NCI-H345 treated with DMSO at 0.1 percent for 48 hours (cell line): ENCODE results near the gene IQSEC3.
"Not testable (repeated sequence)": the region's sequence is repeated elsewhere in the genome, so short reads cannot be mapped to it uniquely, and the experiment has no call there.

Experiments
- DNase-seq: peaks from one replicate; lab custom pipeline; 2025; ENCODE audit not compliant: unreplicated experiment; lab: John Stamatoyannopoulos, UW

Gene IQSEC3

DNA sequence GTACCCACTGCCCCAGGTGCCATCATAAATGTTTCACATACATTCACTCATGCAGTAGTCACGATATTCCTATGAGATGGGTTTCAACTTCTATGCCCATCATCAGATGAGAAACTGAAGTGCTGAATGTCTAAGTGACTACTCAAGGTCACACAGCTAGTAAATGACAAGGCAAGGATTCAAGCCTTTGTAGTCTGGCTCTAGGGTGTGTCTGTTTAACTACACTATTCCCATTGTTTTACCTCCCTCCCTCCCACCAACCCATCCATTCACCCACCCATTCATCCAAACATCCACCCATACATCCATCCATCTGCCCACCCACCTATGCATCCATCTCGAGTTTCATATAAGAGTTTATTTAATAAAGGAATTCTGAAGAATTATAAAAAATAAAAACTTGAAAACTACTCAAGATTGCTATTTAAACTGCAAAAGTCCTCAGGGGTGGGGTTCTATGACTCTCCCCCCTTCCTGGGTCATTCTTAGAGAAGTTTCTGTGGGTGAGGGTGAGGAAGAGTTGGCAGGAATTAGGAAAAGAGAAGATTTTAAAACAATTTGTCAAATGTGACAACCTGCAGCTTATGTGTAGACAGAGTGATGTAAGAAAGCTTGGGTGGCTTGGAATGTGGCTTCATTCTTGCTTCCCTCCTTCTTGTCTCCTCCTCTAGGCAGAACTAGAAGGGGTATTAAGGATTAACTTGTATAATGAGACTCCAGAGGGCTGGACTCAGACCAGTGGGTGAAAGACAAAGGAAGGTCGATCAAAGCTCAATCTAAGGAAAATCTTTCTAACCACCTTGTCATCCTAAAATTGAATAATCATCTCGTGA is 13.4 kb upstream of the IQSEC3 start:
- not testable (repeated sequence) for DNase-seq

DNA sequence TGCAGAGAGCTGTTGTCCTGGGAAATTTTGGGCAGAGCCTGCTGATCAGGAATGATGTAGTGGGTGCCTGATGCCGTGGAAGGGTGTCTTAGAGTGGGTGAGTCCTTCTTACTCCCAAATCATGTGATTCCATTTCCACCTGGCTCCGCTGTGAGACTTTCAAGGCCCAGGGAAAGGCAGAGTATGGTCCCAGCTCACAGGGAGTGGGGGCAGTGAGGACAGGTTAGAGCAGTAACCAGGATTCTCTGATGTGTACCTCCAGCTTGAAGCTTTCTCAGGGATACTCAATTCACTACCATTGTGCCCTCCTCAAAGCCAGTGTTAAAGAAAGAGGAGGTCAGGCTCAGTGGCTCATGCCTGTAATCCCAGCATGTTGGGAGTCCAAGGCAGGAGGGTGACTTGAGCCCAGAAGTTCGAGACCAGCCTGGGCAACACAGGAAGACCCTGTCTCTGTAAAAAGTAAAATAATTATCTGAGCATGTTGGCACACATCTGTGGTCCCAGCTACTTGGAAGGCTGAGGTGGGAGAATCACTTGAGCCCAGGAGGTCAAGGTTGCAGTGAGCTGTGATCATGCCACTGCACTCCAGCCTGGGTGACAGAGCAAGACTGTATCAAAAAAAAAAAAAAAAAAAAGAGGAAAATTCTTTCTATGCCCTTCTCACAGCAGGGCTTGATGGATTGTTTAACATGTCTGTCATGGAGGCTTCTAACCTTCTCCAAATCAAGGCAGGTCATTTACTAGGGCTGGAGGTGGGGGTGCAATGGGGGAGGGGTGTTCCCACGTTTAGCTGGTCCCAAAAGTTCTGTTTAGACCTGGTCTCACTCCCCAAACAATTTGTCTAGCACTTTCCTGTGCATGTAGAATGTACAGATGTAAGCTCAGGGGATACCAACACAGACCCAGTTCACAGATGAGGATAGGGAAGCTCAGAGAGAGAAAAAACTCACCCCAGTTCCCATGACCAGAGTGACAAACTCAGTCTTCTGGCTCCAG is 12.5 kb upstream of the IQSEC3 start:
- no peak for DNase-seq

DNA sequence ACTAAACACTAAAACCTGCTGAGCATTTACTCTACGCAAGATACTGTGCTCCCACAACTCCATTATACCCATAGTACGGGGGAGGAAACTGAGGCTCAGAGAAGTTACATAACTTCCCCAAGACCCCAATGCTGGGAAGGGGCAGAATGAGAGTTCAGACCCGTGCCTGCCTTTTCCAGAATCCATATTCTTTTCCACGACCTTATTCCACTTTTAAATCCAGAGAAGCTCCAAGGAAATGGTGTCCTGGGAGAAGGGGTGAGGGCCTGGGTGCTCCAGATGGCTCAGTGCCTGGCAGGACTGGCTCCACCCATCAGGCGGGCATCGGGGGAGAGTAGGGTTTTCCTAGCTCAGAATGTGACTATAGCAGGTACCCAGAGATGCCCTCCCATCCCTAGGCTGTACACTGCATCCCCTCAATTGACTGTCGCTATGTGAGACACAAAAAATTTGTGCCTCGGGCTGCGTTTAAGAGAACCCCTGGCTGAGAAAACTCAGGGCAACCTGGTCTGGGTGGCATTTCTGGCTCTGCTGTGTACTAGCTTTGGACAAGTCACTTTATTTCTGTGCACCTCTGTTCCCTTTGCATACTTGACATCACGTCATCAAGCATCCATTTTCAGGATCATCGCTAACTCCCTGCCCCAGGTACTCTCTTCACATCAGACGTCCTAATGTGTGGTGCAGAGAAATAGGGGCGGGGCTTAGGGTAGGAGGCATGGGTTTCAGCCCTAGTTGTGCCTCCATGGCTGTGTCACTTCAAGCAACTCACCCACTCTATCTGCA is 11.6 kb upstream of the IQSEC3 start:
- no peak for DNase-seq

DNA sequence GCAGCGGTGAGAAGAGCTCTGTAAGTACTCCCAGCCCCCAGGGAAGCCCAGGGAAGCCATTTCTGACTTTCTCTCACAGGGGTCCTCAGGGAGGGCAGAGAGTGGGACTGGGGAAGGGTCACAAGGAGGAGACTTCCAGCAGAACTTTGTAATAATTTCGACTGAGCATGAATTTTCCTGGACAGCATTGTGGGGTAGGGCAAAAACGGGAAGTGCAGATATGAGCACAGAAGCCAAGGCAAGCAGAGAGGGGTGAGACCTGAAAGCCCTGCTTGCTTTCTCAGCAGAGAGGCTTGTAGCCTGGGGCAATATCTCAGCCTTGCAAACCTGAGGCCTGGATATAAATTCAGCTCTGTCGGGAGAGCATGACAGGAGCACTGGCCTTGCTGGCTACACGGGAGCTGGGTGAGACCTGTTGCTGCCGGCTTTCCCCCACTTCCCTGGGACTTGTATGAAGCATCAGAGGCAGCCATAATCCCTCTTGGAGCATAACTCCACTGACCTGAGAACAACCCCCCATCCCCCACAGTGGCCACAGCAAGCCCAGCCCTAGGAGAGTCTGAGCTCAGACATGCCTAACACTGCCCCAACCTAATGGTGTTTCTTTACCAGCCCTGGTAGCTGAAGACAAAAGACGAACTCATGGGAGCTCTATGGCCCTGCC is 9.8 kb upstream of the IQSEC3 start:
- no peak for DNase-seq

DNA sequence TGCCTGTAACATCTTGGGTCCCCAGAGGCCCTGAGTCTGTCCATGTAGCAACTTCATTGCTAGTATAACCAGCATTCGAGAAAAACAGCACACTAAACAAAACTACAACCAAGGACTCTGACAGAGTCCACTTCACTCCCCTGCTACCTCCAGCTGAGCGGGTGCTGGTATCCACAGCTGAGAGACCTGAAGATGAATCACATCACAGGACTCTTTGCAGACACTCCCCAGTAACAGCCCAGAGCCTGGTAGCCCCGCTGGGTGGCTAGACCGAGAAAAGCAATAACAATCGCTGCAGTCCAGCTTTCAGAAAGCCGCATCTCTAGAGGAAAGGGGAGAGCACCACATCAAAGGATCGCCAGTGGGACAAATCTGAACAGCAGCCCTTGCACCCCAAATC is 9.0 kb upstream of the IQSEC3 start:
- DNase-seq: no peak

DNA sequence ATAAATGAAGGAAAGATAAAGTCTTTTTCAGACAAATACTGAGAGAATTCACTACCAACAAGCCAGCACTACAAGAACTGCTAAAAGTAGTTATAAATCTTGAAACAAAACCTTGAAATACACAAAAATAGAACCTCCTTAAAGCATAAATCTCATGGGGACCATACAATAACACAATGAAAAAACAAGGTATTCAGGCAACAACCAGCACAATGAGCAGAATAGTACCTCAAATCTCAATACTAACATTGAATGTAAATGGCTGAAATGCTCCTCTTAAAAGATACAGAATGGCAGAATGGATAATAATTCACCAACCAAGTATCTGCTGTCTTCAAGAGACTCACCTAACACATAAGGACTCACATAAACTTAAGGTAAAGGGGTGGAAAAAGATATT is 7.7 kb upstream of the IQSEC3 start:
- no peak for DNase-seq

DNA sequence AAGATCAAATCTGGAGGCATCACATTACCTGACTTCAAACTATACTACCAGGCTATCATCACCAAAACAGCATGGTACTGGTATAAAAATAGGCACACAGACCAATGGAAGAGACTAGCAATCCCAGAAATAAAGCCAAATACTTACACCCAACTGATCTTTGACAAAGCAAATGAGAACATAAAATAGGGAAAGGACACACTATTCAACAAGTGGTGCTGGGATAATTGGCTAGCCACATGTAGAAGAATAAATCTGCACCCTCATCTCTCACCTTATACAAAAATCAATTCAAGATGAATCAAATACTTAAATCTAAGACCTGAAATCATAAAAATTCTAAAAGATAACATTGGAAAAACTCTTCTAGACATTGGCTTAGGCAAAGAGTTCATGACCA is 4.7 kb upstream of the IQSEC3 start:
- not testable (repeated sequence) for DNase-seq

DNA sequence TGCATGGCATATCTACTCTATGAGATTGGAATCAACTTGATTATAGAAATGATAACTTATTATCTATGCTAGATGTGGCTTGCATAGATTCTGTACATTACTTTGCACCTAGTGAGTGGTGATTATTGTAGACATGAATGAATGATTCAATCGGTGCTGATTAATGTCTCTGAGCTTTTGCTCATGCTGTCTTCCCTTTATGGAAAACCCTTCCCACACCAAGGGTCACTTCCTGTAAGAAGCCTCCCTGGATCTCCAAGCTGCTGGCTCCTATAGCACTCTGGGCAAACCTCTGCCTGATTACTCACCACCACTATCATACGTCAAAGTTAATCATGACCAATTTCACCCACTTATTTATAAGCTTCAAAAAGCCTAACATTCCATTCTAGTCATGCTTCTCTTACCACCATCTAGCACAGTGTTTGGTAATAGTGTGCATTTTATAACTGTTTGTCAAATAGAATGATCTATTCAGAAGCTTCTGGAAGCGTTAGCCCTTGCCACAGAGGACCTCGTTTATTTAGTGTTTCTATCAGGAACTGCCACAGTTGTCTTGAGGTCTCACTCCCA is 990 bp upstream of the IQSEC3 start:
- DNase-seq: not testable (repeated sequence)

DNA sequence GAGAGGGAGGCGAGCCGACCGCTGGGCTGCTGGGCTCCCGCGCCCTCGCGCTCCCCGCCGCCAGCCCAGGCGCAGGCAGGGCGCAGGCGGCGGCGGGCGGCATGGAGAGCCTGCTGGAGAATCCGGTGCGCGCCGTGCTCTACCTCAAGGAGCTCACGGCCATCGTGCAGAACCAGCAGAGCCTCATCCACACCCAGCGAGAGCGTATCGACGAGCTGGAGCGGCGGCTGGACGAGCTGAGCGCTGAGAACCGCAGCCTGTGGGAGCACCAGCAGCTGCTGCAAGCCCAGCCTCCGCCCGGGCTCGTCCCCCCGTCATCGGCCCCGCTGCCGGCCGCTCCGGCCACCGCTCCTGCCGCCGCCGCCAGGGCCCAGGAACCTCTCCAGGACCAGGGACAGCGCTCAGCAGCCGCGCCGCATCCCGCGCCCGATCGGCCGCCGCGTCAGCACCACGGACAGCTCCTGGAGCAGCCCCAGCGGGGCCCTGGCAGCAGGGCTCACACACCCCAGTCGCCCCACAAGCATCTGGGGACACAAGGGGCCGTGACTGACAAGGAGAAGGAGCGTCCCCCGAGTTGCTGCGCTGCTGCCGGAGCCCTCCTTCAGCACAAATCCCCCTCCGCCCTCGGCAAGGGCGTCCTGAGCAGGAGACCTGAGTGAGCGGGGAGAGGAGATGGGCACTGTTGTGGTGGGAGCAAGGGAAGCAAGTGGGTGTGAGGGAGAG is 376 bp downstream of the IQSEC3 start:
- DNase-seq: not testable (repeated sequence)

DNA sequence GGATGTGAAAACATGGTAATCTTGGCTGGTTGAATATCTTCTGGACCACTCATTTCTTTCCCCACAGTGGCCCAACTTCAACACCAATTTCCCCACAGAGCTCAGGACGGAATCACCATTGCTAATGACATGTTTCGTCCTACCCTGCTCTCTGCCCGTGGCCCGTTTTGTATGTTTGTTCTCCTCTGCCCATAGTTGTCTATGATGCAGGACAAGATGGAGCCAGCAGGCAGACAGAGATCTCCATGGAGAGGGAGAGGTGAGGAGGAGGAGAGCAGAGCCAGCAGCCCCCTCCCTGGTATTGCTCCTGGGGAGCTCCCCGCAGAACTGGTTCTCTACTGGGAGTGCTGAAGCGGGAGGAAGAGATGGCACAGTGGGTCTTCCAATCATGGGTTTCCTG is 3.1 kb downstream of the IQSEC3 start:
- DNase-seq: not testable (repeated sequence)

DNA sequence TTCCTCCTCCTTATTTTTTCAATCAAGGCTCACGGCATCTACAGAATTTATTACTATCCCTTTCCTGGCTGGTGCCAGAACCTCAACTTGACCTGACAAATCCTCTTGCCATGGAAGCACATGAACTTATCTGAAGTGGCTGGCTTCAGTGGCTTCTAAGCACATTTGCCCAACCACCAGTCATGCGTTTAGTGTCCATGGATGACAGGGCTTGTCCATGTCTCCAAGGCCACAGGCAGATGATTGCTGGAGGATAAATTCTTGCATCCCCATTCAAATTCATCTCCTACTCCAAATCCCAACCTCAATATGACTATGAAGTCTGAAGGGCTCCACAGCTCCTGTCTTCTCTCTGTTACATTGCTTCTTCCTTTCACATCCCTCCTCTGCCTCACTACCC is 4.0 kb downstream of the IQSEC3 start:
- DNase-seq: not testable (repeated sequence)

DNA sequence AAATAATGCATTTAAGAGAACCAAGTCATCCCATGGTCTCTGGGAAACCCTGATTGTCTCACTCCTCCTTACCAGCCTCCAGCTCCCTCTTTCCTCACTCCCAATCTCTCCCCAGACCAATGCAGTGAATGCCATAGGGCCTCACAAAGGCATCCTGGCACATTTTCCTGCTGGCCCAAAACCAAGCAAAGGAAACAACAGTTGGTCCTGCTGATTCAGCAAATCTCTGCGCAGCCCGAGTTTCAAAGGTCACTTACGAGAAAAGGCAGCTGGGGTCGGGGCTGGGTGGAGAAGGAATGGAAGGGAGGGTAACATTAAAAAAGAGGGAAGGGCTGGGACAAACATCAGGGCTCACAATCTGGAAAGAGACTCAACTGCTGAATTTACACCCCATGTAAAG is 5.5 kb downstream of the IQSEC3 start:
- not testable (repeated sequence) for DNase-seq

DNA sequence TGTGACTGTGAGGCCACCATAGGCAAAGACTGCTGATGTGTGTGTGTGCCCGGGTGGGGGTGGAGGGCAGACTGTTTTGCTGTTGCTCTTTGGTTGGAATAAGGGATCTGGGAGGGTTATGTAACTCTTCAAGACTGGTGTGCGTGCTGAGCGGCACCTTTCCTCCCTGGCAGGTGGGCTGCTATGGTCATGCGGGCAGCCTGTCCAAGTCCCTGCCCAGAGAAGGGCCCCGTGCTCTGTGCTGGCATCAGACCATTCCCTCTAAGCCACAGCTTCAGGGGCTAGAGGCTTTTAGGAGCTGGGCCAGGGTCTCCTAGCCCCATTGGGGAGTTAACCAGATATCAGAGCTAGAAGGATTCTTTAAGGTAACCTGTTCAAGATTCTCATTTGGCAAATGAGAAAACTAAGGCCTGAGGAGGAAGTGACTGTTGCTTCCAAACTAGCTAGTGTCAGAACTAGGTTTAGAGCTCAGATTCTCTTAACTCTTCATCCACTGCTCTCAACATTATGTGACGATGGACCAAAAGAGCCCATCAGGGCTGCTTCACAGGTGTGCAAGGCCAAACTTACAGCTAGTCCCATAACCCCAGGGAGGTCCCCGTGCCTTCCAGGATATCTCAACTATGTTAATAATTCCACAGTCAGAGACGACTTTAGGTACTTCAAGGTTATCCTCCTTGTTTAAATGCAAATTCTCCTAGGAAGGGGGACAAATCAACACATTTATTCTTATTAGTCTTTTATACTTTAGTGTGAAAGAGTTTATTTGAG is 8.0 kb downstream of the IQSEC3 start:
- DNase-seq: not testable (repeated sequence)

DNA sequence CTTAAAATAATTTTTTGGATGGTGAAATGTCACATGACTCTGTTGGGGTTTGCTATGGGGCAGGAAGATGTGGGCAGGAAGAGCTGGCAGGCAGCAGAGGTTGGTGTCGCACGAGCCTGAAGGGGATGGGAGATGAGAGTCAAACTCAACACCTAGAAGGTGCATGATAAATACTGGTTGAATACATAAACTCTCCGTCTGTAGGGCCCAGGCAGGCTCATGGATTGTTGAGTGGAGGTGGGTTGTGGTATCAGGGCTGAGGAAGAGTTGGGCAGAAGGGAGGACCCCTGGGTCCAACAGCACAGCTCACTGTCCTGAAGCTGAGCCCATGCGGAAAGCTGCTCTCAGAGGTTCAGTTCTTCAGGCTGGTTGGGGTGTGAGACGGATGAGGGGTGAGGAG is 9.0 kb downstream of the IQSEC3 start:
- not testable (repeated sequence) for DNase-seq

DNA sequence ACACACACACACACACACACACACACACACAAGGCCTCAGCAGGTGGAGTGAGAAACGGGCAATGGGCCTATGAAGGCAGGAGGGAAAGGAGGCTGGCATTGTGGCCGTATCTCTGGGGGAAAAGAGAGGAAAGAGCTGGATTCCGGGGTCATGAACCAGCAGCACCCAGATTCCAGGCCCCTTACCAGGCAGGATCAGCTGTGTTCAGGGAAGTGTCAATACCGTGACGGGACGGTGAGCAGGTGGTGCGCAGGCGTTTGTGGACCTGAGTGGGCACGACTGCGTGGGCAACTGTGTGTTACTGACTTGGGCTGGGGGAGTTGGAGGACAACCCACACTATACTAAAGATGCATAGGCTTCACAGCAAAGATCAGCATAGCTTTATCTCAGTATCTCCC is 9.5 kb downstream of the IQSEC3 start:
- DNase-seq: not testable (repeated sequence)

DNA sequence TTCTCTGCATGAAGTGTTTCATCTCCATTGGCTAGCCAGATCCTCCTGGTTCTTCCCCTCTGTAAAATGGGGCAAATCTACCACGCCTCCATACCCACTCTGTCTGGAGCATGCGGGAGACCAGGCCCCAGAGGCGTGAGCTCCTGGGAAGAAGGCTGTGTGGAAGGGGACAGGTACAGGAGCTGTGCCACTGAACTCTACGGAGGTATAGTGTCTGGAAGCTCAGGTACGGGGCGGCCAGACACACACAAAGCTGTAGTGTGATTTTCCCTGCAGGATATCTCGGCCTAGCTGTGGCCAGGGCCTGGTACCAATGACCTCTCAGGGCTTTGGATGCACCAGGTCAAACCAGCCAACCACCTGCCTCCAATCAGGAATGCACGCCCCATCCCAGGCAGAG is 10.0 kb downstream of the IQSEC3 start:
- not testable (repeated sequence) for DNase-seq

DNA sequence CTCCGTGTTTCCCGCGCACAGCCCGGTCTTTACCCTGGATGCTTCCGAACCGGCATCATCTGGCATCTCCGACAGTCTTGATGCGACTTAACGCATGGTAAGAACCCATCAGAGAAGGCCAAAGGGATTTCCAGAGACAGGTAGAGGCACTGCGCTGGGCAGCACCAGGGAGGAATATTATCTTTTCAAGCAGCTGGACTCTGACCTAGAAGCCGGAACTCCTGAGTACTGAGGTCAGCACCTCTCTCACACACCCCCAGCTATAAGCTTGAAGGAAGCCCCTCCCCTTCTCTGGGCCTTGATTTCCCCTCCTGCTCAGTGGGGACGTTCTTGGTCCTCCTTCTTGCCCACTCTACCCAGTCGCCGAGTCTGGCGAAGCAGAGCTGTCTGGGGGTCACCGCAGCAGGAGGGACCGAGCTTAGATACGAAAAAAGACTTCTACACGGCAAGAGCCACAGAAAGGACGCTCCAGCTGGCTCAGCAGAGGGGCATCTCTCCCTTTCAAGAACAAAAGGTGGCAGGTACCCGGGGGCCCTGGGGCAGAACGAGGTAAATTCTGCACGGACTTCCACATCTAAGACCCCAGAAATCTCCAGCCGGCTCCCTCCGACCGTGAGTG is 10.6 kb downstream of the IQSEC3 start:
- DNase-seq: not testable (repeated sequence)

DNA sequence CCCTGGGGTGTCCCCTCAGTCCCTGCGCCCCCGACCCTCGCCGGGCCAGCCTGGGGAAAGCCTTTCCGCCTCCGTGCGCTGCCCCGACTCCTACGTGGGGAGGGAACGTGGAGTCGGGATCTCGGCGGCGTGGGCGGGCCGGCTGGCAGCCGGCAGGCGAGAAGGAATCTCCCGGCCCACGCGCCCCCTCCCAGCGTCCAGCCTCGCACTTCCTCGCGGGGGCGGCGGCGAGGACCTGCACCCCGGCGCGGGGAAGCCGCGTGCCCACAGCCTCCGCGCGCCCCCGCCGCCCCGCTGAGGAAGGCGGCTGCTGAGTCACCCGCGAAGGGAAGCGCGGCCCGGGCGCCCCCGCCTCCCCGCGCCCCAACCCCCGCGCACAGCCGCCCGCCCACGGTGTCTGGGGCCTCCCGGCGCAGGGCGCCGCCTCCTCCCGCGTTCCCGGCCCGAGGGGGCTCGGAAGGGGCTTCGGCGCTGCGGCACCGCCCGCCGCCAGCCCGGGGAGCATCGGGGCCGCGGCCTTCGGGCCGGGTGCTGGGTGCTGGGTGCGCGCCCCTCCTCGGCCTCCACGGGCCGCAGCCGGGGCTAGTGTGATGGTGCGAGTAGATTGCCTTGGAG is 11.3 kb downstream of the IQSEC3 start:
- DNase-seq: not testable (repeated sequence)
